Fibroblast of skin of left biceps (primary cell): ENCODE data around the gene ESR1.
"Not testable (repeated sequence)": the region's sequence is repeated elsewhere in the genome, so short reads cannot be mapped to it uniquely, and the experiment has no call there.

Experiments used
- DNase-seq, 2 experiments: peaks; one replicate each; pipeline ENCODE4 v3.0.0-alpha.2; 2013; ENCODE audit warnings: low read depth in 2 of 2

Gene ESR1

GRCh38 chr6:151975795-151976194, 168.3 kb downstream of the ESR1 start:
- no peak for DNase-seq

GRCh38 chr6:151988199-151988598, 180.7 kb downstream of the ESR1 start:
- not testable (repeated sequence) for DNase-seq

DNA sequence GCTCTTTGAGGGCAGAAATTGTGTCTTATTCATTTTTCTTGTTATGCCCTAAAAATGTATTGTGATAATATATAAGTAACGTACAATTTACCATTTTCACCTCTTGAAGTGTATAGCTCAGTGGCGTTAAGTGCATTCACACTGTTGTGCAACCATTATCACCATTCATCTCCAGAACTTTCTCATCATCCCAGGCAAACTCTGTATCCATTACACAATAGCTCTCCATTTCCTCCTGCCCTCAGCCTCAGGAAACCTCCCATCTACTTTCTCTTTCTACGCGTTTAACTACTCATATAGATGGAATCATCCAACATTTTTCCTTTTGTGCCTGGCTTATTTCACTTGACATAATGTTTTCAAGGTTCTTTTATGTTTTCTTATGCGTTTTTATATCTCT, 184.6 kb downstream of the ESR1 start:
- DNase-seq, result no peak

DNA sequence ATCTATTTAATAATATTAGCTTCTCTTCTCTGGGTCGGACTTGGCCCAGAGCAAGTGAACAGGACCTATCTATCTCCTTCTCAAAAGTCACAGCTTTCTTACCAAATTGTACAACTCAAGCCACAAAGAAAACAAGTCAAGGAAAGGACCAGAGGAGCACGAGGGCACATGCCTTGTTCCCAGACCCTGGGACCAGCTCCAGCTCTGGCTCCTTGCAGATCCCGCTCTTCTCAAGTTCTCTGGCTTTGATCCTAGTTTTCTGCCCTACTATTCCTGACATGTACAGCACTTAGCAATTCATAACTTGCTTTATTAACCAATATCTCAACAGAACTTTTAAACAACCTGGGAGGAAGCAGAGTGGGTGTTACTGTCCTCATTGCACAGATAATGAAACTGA, 185.9 kb downstream of the ESR1 start:
- DNase-seq, result no peak

GRCh38 chr6:151998784-151999183, 191.3 kb downstream of the ESR1 start:
- DNase-seq, result no peak

DNA sequence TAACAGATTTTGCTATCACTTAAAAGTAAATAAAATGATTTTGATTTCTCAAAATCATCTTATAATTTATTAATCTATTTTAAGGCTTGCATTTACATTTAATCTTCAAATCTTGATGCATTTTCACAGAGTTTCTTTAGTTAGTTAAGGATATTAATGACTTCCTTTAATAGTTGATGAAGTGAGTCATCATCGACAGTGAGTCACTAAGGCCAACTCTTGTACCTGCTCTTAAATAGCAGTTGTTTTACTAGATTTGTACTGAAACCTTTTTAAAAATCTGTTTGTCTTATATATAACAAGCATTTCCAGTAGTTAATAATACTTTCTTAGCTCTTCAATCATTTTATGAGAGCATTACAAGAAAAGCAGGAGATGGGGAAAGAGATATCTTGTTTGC, 191.7 kb downstream of the ESR1 start:
- DNase-seq, result no peak

- DNase-seq, result no peak
Measured at GRCh38 chr6:152001408-152001807, 193.9 kb downstream of the ESR1 start.

DNA sequence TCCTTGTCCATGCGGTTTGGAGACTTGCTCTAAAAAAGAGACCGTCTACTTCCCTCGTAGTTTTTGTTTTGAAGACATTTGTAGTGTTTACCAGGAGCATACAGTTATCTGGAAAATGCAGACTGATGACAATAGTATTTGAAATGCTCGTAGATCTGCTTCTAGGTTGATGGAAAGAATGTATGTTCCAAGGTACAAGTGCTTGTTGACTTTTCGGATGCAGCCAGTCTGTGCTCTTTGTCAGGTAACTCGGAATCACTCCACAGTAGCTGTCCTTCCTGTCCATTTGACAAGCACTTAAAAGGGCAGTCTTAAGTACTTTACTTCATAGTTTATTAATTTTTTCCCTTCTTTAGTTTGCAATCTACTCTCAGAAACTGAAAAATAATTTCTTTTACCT, 194.8 kb downstream of the ESR1 start:
- DNase-seq, result no peak

DNA sequence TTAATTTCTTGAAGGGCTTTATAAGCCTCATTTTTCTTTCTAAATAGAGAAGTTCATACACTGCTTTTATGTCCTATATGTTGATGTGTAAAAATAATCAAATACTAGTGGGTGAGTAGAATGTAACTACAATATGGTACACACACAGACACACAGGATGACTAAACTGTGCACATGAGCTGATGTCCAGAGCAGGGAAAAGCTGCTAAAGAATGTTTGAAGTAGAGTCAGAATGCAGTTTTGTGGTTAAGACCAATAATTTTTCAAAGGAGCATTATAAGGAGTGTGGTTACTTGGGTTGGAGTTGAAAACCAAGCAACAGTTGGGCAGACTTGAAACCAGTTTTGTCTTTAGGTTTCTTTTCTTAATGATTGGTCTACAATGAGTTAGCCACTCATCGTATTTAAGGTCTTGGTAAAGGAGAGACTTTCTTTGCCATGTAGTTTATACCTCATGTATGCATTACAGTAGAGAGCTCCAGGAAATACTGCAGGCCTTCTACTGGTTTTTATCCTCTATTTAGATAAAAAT, 196.6 kb downstream of the ESR1 start:
- DNase-seq, result no peak

GRCh38 chr6:152004896-152005295, 197.4 kb downstream of the ESR1 start:
- no peak for DNase-seq

DNA sequence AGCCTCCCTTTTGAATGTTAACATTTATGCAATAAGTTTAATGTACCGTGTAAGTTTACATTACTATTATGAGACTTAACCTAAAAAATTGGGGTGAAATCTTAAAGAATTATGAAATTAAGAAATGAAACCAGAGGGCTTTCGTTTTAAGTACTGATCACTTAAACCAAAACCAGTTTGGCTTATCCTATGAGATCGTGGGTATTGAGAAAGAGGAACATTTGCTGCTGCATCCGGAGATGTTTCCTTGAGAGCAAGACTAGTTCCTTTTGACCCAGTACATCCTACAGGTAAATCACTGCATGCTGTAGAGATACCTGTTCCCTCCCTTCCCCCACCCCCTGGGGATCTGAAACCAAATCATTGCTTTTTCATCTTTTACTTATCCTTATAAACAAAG, 201.3 kb downstream of the ESR1 start:
- no peak for DNase-seq

DNA sequence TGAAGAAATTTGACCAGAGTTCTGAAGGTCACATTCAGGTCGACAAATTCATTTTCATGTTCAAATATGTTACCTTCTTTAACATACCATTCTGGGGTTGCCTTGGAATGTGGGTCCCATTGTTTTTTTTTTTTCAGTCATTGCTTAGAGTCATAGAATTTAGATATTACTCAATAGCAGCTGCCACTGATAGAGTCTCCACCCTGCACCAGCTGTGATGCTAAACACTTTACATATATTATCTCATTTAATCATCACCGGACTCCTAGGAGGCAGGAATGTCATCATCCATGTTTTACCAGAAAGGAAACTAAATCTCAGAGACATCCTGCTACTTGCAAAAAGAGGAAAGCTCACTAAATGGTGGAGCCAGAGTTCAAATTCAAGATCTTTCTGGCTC, 204.7 kb downstream of the ESR1 start:
- no peak for DNase-seq

GRCh38 chr6:152018876-152019275, 211.4 kb downstream of the ESR1 start:
- no peak for DNase-seq

- no peak for DNase-seq
Measured at GRCh38 chr6:152022303-152022702, 214.8 kb downstream of the ESR1 start.

- no peak for DNase-seq
Measured at GRCh38 chr6:152023613-152024012, 216.1 kb downstream of the ESR1 start.

DNA sequence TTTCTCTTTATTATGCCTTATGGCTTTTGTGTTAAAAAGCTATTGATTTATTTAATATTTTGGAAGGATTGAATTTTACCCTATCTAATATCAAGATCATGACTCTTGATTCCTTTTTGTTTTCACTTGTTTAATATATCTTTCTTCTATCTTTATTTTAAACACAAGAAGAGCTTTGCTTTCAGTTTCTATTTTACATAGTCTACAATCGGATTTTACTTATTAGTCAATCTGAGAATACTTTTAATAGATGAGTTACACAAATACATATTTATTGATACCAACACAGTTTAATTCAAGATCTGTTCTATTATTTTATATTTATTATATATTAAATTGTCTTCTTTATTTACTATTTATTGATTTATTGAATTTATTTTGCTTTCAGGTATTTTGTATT, 218.8 kb downstream of the ESR1 start:
- no peak for DNase-seq

DNA sequence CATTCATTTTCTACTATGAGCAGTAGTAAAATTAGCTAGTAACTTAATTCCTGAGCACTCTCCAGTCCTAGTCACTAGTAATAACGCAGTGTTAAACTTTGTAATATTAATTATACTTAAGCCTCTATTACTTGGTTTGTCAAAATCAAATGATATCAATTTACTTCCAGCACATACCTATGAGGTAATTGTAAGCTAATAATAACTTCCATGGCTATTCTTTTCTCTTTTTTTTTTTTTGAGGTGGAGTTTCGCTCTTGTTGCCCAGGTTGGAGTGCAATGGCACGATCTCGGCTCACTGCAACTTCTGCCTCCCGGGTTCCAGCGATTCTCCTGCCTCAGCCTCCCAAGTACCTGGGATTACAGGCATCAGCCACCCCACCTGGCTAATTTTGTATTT, 219.3 kb downstream of the ESR1 start:
- not testable (repeated sequence) for DNase-seq

- DNase-seq, result not testable (repeated sequence)
Measured at GRCh38 chr6:152033765-152034164, 226.3 kb downstream of the ESR1 start.

DNA sequence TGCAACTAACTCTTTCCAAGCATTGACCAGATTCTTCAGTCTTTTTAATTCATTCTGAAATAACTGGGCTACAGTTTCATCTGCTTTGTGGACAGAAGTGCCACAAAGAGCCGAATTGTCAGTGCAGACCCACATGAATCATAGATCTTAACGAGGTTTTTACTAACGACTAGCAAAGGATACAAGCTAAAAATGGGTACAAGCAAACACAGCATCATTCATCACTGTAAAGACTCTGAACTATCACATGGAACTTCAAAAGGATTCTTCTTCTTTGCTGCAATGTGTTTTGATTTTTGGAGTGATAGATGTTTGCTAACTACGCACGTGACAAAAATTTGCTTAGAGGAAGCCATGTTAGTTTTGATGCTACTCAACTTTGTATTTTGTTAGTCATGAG, 227.1 kb downstream of the ESR1 start:
- no peak for DNase-seq

GRCh38 chr6:152046118-152046517, 238.6 kb downstream of the ESR1 start:
- no peak for DNase-seq

DNA sequence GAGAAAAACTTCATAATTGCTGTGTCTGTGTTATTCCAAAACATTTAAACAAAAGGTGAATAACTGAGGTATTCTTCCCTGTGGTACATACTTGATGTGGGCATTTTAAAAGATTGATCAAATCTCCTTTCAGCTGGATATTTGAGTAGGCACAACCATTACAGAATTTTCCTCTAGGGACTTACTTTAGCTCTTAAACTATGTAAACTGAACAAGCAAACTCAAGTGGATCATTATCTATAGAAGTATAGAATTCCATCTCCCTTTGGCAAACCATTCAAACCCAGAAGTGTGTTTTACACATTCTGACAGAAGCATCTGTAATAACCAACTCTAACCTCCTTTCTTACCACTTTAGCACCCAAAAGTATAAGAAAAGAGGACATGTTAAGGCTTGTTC, 241.4 kb downstream of the ESR1 start:
- DNase-seq, result no peak

GRCh38 chr6:152049502-152049901, 242.0 kb downstream of the ESR1 start:
- no peak for DNase-seq

DNA sequence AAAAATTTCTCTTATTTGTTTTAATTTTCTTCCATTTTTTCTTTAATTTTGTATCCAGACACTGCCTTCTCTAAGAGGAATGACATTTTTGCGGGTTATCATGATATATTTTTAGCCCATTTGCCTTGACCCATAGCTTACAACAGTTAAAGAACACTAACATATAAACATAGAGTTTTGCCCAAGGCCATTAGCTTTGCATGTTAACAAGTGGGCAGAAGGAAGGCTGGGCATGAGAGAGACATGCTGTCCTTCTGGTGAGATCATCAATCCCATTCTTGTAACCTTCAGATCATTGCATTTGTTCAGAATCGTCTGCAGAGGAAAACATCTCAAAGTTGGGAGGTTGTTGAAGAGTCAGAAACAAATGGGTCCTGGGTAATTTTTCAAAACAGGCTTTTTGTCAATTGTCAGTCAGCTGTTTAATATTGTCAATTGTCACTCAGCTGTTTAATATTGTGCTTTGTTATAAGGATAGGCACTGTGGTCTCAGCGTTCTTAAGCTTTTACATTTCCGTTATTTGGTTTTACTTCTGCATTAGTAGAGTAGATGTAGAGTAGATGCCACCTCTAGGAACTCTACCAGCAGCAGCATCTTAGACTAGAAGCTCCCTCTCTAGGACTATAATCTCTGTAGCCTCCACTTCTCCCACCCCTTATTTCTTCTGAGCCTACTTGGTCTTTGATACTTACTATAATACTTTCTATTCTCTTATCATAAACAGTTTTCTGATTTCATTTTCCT, 243.1 kb downstream of the ESR1 start:
- no peak for DNase-seq

- DNase-seq, result no peak
Measured at GRCh38 chr6:152052061-152052460, 244.6 kb downstream of the ESR1 start.
